GM10266 (cell line): ENCODE results near the gene ABCG5.

ENCODE experiments used
- DNase-seq: peaks from one replicate; pipeline ENCODE4 v3.0.0; 2012; ENCODE audit errors: extremely low spot score
- TF ChIP-seq, protein P1 (sequence below): IDR thresholded peaks from 2 replicates; pipeline ENCODE4 v1.5.1; 2012; ENCODE audit warnings: mild to moderate bottlenecking, low read depth; ENCODE audit not compliant: control insufficient read depth, insufficient read depth; ENCODE audit errors: missing control alignments

Gene ABCG5

GRCh38 chr2:43853141-43854081 is 14.8 kb upstream of the ABCG5 start:
- TF ChIP-seq, protein P1, sequence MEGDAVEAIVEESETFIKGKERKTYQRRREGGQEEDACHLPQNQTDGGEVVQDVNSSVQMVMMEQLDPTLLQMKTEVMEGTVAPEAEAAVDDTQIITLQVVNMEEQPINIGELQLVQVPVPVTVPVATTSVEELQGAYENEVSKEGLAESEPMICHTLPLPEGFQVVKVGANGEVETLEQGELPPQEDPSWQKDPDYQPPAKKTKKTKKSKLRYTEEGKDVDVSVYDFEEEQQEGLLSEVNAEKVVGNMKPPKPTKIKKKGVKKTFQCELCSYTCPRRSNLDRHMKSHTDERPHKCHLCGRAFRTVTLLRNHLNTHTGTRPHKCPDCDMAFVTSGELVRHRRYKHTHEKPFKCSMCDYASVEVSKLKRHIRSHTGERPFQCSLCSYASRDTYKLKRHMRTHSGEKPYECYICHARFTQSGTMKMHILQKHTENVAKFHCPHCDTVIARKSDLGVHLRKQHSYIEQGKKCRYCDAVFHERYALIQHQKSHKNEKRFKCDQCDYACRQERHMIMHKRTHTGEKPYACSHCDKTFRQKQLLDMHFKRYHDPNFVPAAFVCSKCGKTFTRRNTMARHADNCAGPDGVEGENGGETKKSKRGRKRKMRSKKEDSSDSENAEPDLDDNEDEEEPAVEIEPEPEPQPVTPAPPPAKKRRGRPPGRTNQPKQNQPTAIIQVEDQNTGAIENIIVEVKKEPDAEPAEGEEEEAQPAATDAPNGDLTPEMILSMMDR = no peak
- DNase-seq = peak; percentile 1

DNA sequence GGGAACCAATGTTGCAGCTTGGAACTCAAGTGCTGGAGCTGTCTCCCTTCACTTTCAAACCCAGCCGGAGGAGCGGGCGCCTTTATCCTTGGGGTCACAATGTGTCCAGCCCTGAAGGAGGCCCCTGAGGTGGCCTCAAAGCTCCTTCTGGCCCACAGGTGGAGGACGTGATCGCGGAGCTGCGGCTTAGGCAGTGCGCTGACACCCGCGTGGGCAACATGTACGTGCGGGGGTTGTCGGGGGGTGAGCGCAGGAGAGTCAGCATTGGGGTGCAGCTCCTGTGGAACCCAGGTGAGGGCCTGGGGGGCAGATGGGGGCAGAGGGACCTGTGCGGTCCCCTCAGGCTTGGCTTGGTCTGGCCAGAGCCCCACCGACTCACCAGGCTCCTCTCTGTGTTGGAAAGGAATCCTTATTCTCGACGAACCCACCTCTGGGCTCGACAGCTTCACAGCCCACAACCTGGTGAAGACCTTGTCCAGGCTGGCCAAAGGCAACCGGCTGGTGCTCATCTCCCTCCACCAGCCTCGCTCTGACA is 13.6 kb upstream of the ABCG5 start:
- DNase-seq = no peak
- TF ChIP-seq, protein P1 = no peak

DNA sequence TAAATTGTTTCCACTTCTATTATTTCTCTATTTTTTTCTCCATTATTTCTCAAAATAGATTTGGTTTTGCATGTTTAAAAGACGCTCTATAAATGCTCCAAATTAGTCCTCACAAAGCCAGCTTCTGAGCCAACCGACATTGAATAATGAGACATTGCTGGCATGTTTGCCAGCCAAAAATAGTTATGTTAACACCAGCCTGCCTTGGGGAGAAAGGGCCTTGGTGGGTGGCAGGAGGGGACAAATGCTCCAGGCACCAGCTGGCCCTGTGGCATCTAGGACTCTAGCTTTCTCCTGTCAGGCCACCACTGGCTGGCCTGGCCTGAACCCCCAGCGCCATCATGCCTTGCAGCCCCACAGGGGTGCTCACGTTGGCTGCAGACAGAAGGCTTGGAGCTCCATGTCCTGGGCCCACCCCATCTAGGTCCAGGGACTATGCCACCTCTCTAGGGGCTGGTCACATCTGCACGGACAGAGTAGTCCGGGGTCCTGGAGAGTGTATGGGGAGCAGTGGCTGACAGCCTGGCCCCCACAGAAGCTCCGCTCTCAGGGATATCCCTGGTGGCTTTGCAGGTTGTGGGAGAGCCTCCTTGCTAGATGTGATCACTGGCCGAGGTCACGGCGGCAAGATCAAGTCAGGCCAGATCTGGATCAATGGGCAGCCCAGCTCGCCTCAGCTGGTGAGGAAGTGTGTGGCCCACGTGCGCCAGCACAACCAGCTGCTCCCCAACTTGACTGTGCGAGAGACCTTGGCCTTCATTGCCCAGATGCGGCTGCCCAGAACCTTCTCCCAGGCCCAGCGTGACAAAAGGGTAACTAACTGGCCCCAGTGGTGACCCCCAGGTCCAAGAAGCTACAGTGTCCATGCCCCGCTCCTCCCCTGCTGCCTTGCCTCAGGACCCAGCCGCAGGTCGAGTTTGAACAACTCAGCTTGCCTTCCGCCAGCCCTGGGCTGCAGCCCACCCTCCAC is 12.7 kb upstream of the ABCG5 start:
- peak; percentile 1 for DNase-seq
- TF ChIP-seq, protein P1 = no peak

- DNase-seq = peak; percentile 14
- TF ChIP-seq, protein P1 = no peak
Measured at GRCh38 chr2:43848214-43848613, 9.6 kb upstream of the ABCG5 start.

DNA sequence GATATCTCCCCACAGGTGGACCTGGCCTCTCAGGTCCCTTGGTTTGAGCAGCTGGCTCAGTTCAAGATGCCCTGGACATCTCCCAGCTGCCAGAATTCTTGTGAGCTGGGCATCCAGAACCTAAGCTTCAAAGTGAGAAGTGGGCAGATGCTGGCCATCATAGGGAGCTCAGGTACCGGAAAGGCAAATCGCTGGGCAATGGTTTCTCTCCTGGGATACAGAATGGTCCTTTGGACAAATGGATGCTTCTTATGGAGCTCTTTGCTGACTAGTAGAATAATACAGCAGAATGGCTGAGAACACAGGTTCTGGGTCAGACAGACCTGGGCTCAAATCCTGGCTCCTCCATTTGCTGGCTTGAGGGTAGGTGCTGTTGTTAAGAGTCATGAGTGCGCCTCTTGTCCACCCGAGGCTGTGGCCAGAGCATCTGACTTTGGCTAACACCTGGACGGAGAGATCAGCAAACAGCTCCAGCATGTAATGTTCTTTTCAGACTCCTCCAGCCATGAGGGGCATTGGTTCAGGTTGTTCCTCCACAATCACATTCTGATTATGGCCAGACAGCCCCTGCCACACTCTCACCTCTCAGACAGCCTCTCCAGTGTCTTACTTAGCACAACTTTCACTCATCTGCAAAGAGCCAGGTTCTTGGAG is 7.6 kb upstream of the ABCG5 start:
- peak; percentile 3 for DNase-seq
- TF ChIP-seq, protein P1 = no peak

DNA sequence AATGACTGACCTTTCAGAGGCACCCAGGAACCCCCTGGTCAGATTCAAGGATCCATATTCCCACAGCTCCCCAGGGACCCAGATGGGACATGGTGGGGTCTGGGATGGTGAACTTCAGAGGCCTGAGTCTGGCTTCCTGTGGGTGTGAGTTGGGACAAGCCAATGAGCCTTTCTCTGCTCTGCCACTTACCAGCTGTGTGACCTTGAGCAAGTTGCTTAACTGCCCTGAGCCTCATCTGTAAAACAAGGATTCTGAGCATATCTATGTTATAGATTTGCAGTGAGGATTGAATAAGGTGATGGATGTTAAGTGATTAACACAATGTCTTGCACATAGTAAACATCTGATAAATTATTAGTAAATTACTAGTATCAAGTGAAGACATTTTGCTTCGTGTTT is 6.5 kb upstream of the ABCG5 start:
- no peak for DNase-seq
- TF ChIP-seq, protein P1 = no peak
